ENCODE results near the gene LRTM2. TPM values are rescaled to one million over a fixed set of nuclear protein-coding genes. Genes with fewer than 3 reads are reported as not detected.

LRTM2 gene
- total RNA-seq, 1 experiment from 2014 or later, result not detected

DNA sequence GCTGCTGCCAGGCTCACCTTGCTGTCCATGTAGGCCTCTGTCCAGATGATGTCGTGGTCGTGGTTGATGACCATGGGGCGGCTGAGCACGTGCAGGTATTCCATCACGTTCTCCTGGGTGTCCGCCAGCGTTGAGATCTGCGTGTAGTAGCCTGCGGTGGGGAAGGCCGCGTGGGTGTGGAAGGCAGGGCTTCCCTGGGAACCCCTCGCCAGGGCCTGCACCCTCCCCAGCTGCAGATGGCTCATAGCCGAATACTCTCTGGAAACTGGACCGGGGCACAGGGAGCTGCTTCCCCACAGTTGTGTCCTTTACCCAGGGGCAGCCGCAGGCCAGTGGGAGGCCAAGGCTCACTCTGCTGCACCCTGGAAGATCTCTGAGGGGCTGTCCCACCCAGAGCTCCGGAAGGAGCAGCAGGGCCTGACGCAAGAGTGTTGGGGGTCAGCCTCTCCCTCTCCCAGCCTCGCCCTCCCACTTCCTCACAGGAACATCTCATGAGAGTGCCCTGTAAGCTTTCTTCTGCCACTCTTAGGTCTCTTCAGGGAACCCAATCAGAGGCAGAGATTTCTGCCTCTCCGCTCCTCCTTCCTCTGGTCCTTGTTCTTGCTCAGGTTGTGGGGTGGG lies 62.6 kb downstream of the LRTM2 start:
- H3K4me1 ChIP-seq (replicated peaks; ENCODE audit: insufficient read depth), result no peaks in the 10 kb centered on the region
- ChIA-PET CTCF (no interaction called here), POLR2A (ENCODE audit: unreplicated experiment) (no interaction called here)
- H3K27ac ChIP-seq, result no peak overlapping the region
- H2AFZ ChIP-seq, result no peak overlapping the region
- no TSS peak for BruUV-seq (replicated peaks)
- H3K36me3 ChIP-seq (ENCODE audit: low read depth), result no peaks in the 10 kb centered on the region
- DNase-seq, result no peak
- intact Hi-C loops (cut with micrococcal nuclease; ENCODE audit: unreplicated experiment), result no loop called here
- H3K9me3 ChIP-seq (ENCODE audit: insufficient read depth, low read depth), result no peaks in the 10 kb centered on the region
- no peak overlapping the region for H3K4me3 ChIP-seq
- no peaks in the 10 kb centered on the region for H3K79me2 ChIP-seq (ENCODE audit: low read depth)
- no peak for TF ChIP-seq EZH2 (IDR thresholded peaks at IDR 0.05; ENCODE audit: low read depth)
- TF ChIP-seq, protein P1, sequence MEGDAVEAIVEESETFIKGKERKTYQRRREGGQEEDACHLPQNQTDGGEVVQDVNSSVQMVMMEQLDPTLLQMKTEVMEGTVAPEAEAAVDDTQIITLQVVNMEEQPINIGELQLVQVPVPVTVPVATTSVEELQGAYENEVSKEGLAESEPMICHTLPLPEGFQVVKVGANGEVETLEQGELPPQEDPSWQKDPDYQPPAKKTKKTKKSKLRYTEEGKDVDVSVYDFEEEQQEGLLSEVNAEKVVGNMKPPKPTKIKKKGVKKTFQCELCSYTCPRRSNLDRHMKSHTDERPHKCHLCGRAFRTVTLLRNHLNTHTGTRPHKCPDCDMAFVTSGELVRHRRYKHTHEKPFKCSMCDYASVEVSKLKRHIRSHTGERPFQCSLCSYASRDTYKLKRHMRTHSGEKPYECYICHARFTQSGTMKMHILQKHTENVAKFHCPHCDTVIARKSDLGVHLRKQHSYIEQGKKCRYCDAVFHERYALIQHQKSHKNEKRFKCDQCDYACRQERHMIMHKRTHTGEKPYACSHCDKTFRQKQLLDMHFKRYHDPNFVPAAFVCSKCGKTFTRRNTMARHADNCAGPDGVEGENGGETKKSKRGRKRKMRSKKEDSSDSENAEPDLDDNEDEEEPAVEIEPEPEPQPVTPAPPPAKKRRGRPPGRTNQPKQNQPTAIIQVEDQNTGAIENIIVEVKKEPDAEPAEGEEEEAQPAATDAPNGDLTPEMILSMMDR (conservative IDR thresholded peaks at IDR 0.05), result no peak
- peaks cover 98% of the 10 kb centered on the region for H3K27me3 ChIP-seq (ENCODE audit: insufficient read depth, low read depth)
- H3K4me2 ChIP-seq, result no peak overlapping the region
- no peaks in the 10 kb centered on the region for H3F3A ChIP-seq (ENCODE audit: insufficient read depth, low read depth)
- no peaks in the 10 kb centered on the region for H3K9me2 ChIP-seq (ENCODE audit: insufficient read depth)
- no peaks in the 10 kb centered on the region for H4K20me1 ChIP-seq (ENCODE audit: insufficient read depth)

DNA sequence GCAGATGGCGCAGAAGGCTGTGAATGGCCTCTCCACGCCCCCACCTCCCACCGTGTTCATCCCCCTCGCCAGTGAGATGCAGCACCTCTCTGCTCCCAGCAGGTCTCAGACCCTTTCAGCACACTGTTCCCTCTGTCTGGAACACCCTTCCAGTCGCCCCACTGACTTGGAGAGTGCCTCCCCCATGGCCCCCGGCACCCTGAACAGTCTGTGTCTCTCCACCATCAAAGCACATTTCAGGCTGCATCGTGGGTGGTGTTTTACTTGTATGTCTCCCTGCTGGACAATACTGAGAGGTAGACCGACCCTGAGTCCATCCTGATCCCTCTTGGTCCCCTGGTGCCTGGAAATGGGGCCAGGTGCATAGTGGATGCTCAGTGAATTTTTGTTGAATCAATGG lies 63.1 kb downstream of the LRTM2 start:
- Histone ChIP-seq H3K36me3 (ENCODE audit: low read depth) (no peaks in the 10 kb centered on the region), H3K4me3 (no peak overlapping the region), H2AFZ (no peak overlapping the region), H3K27me3 (ENCODE audit: insufficient read depth, low read depth) (peaks cover 98% of the 10 kb centered on the region), H4K20me1 (ENCODE audit: insufficient read depth) (no peaks in the 10 kb centered on the region), H3K4me1 (replicated peaks; ENCODE audit: insufficient read depth) (no peaks in the 10 kb centered on the region), H3K9me2 (ENCODE audit: insufficient read depth) (no peaks in the 10 kb centered on the region), H3K9me3 (ENCODE audit: insufficient read depth, low read depth) (no peaks in the 10 kb centered on the region), H3K27ac (no peak overlapping the region), H3K4me2 (no peak overlapping the region), H3K79me2 (ENCODE audit: low read depth) (no peaks in the 10 kb centered on the region), H3F3A (ENCODE audit: insufficient read depth, low read depth) (no peaks in the 10 kb centered on the region)
- BruUV-seq (replicated peaks), result no TSS peak
- ChIA-PET CTCF (no interaction called here), POLR2A (ENCODE audit: unreplicated experiment) (no interaction called here)
- intact Hi-C loops (cut with micrococcal nuclease; ENCODE audit: unreplicated experiment), result no loop called here
- no peak for DNase-seq
- TF ChIP-seq, protein P1 (conservative IDR thresholded peaks at IDR 0.05), result no peak
- no peak for TF ChIP-seq EZH2 (IDR thresholded peaks at IDR 0.05; ENCODE audit: low read depth)

DNA sequence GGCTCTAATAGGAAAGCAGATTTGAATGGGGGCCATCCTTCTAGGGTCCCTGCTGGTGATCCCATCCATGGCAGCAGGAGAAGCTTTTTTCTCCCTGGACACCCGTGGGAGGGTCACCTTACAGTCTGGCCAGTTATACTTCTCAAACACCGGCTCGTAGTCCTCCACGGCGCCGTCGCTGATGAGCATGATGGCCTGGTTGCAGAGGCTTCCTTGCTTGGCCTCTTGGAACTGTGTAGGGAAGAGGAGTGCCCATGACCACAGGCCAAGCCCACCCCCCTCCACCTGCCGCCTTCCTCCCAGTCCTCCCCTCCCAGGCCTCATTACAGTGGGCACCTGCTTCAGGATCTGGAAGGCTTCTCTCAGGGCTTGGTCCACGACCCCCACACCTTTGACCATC lies 64.3 kb downstream of the LRTM2 start:
- CTCF ChIA-PET, result no interaction called here
- Histone ChIP-seq H4K20me1 (ENCODE audit: insufficient read depth) (no peaks in the 10 kb centered on the region), H3K4me3 (no peak overlapping the region)

More for the DNA sequence above, 64.3 kb downstream of the LRTM2 start:
- Histone ChIP-seq H3K27ac (no peak overlapping the region), H3K9me3 (ENCODE audit: insufficient read depth, low read depth) (no peaks in the 10 kb centered on the region), H2AFZ (no peak overlapping the region), H3F3A (ENCODE audit: insufficient read depth, low read depth) (no peaks in the 10 kb centered on the region), H3K27me3 (ENCODE audit: insufficient read depth, low read depth) (peaks cover 93% of the 10 kb centered on the region), H3K9me2 (ENCODE audit: insufficient read depth) (no peaks in the 10 kb centered on the region), H3K4me2 (no peak overlapping the region), H3K79me2 (ENCODE audit: low read depth) (no peaks in the 10 kb centered on the region), H3K36me3 (ENCODE audit: low read depth) (no peaks in the 10 kb centered on the region), H3K4me1 (replicated peaks; ENCODE audit: insufficient read depth) (no peaks in the 10 kb centered on the region)
- BruUV-seq (replicated peaks), result no TSS peak
- no peak for DNase-seq
- TF ChIP-seq, protein P1 (conservative IDR thresholded peaks at IDR 0.05), result no peak
- no peak for TF ChIP-seq EZH2 (IDR thresholded peaks at IDR 0.05; ENCODE audit: low read depth)
- intact Hi-C loops (cut with micrococcal nuclease; ENCODE audit: unreplicated experiment), result no loop called here
- POLR2A ChIA-PET (ENCODE audit: unreplicated experiment), result no interaction called here

All from PC-9 (cell line).